SU-DHL-6 (cell line): ENCODE results near the gene PHLDB1.

Source experiments
- H2AFZ ChIP-seq: fragments of 200-600 bp; sonication (generic); 2 replicates; pipeline ENCODE4 v1.6.1; 2014; ENCODE audit warnings: low read depth, mild to moderate bottlenecking, moderate library complexity, mixed read lengths, antibody characterized with exemption, low read length; ENCODE audit not compliant: severe bottlenecking
- H3F3A ChIP-seq: fragments of 200-600 bp; shearing (Covaris generic); 2 replicates; pipeline ENCODE4 v1.6.0; 2016; ENCODE audit warnings: antibody characterized with exemption, mild to moderate bottlenecking; ENCODE audit not compliant: insufficient read depth
- H3K27ac ChIP-seq: fragments of 200-600 bp; sonication (generic); 2 replicates; pipeline ENCODE4 v1.5.1; 2016; ENCODE audit warnings: low read depth, mild to moderate bottlenecking, low read length, moderate library complexity, mixed read lengths
- H3K27me3 ChIP-seq: fragments of 200-600 bp; sonication (generic), shearing (Covaris generic); 2 replicates; pipeline ENCODE4 v1.6.0; 2014; ENCODE audit warnings: mild to moderate bottlenecking, low read length
- H3K36me3 ChIP-seq: fragments of 200-600 bp; sonication (generic); 2 replicates; pipeline ENCODE4 v1.6.1; 2014; ENCODE audit warnings: mild to moderate bottlenecking, low read length, mixed read lengths
- H3K4me2 ChIP-seq: fragments of 300-600, 200-600 bp; shearing (Covaris generic), sonication (generic); 2 replicates; pipeline ENCODE4 v1.6.0; 2014; ENCODE audit warnings: low read length, low read depth, mild to moderate bottlenecking; ENCODE audit not compliant: poor library complexity, severe bottlenecking
- H3K4me3 ChIP-seq: fragments of 200-600 bp; sonication (generic); 2 replicates; pipeline ENCODE4 v1.5.1; 2014; ENCODE audit warnings: antibody characterized with exemption, low read length, mild to moderate bottlenecking, mixed read lengths; ENCODE audit not compliant: insufficient read depth, poor library complexity, severe bottlenecking
- H3K79me2 ChIP-seq: fragments of 200-600 bp; sonication (generic); 2 replicates; pipeline ENCODE4 v1.6.1; 2014; ENCODE audit warnings: mild to moderate bottlenecking, low read length, moderate library complexity; ENCODE audit not compliant: insufficient read depth
- H3K9ac ChIP-seq: fragments of 200-600 bp; sonication (generic); 2 replicates; pipeline ENCODE4 v1.7.0; 2014; ENCODE audit warnings: mild to moderate bottlenecking, low read length
- H3K9me2 ChIP-seq: fragments of 200-600 bp; sonication (generic); replicated peaks from 2 replicates; pipeline ENCODE4 v1.6.1; 2014; ENCODE audit warnings: low read length; ENCODE audit not compliant: insufficient read depth
- H3K9me3 ChIP-seq: fragments of 200-600 bp; sonication (generic); 2 replicates; pipeline ENCODE4 v1.6.1; 2014; ENCODE audit warnings: low read length, mixed read lengths; ENCODE audit not compliant: insufficient read depth
- H4K20me1 ChIP-seq: fragments of 200-600 bp; sonication (generic); 2 replicates; pipeline ENCODE4 v1.6.1; 2014; ENCODE audit warnings: low read depth, mild to moderate bottlenecking, antibody characterized with exemption, low read length, moderate library complexity, mixed read lengths
- EZH2phosphoT487 ChIP-seq: fragments of 200-600 bp; sonication (generic), shearing (Covaris generic); conservative IDR thresholded peaks from 2 replicates; pipeline ENCODE4 v1.6.1; 2018; ENCODE audit warnings: mild to moderate bottlenecking, antibody characterized with exemption, low read length, moderate library complexity, mixed read lengths
- TF ChIP-seq, protein P1 (sequence below): fragments of 200-600 bp; sonication (generic); IDR thresholded peaks from one replicate; pipeline ENCODE4 v1.5.1; 2017; ENCODE audit warnings: antibody characterized with exemption, mild to moderate bottlenecking, low read length, moderate library complexity; ENCODE audit not compliant: insufficient read depth, poor library complexity, severe bottlenecking

The PHLDB1 gene

DNA sequence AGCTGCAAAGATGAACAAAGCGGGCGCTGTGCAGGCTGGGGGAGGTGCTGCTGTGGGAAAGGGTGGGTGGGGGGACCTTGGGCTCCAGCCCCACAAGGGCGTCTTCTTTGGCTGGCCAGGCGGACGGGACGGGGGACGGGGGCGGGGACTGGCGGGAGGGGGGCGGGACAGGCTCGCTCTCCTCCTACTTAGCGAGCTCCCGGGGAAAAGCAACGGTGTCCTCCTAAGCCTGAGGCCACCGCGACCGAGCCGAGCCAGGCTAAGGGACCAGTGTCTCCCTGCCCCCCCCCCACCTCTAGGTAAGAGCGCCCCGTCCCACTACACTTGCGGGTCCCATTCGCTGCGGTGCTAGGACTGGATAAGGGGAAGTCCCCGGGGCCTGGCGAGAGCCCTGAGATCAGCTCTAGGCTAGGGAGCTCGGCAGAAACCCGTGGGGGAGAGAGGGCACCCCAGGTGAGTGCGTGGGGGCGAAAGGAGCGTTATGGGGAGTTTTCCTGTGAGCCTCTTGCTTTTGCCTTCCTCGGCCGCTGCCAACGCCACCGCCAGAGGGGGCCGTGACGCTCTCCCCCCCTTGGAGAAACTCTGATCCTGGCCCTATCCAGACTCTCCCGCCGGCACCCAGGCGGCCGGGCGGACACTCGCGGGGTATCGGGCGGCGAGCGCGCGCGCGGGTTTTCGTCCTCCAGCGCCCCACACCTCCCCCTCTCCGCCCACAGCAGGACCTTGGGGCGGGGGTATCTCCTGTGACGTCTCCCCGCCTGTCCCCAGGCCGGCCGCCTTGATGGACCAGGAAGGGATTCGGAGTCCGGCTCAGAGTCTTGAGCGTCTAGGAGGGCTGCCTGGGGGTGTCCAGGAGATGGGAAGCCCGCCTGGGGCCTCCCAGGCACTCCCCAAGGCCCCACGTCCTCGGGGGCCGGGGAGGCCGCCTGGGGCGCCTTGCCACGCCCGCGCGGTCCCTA lies at the start of gene PHLDB1:
TSS of gene PHLDB1 (plus strand) at position 215 of the 959 bp plus-strand sequence. CDS start 6,222 bp downstream, outside the sequence.
- no peaks in the 10 kb centered on the region for H4K20me1 ChIP-seq
- H3K36me3 ChIP-seq, result no peaks in the 10 kb centered on the region
- no peaks in the 10 kb centered on the region; the same call in 1 of the 2 replicates for H3K27me3 ChIP-seq
- H3K27ac ChIP-seq, result no peak within 1 kb of the TSS
- no peaks in the 10 kb centered on the region for H3K9me2 ChIP-seq
- peak within 1 kb of the TSS; percentile 32; the same call in 1 of the 2 replicates for H3K9ac ChIP-seq
- H2AFZ ChIP-seq, result peak within 1 kb of the TSS; percentile 24
- no peaks in the 10 kb centered on the region for H3K79me2 ChIP-seq
- H3K4me2 ChIP-seq, result peak within 1 kb of the TSS; percentile 49
- H3F3A ChIP-seq, result peaks cover 8% of the 10 kb centered on the region
- H3K4me3 ChIP-seq, result peak within 1 kb of the TSS; percentile 29
- TF ChIP-seq, protein P1, sequence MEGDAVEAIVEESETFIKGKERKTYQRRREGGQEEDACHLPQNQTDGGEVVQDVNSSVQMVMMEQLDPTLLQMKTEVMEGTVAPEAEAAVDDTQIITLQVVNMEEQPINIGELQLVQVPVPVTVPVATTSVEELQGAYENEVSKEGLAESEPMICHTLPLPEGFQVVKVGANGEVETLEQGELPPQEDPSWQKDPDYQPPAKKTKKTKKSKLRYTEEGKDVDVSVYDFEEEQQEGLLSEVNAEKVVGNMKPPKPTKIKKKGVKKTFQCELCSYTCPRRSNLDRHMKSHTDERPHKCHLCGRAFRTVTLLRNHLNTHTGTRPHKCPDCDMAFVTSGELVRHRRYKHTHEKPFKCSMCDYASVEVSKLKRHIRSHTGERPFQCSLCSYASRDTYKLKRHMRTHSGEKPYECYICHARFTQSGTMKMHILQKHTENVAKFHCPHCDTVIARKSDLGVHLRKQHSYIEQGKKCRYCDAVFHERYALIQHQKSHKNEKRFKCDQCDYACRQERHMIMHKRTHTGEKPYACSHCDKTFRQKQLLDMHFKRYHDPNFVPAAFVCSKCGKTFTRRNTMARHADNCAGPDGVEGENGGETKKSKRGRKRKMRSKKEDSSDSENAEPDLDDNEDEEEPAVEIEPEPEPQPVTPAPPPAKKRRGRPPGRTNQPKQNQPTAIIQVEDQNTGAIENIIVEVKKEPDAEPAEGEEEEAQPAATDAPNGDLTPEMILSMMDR, result no peak
- no peak for TF ChIP-seq EZH2phosphoT487
- no peaks in the 10 kb centered on the region for H3K9me3 ChIP-seq

DNA sequence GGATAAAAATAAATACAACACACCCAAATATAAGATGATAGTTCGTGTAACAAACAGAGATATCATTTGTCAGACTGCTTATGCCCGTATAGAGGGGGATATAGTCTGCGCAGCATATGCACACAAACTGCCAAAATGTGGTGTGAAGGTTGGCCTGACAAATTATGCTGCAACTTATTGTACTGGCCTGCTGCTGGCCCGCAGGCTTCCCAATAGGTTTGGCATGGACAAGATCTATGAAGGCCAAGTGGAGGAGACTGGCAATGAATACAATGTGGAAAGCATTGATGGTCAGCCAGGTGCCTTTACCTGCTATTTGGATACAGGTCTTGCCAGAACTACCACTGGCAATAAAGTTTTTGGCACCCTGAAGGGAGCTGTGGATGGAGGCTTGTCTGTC lies 46.6 kb upstream of the PHLDB1 start:
- Histone ChIP-seq H3K4me3 (no peak overlapping the region), H3K27me3 (no peaks in the 10 kb centered on the region), H3K4me2 (no peak overlapping the region), H3K9ac (no peak overlapping the region), H3K79me2 (no peaks in the 10 kb centered on the region), H3K9me3 (no peaks in the 10 kb centered on the region), H3K9me2 (no peaks in the 10 kb centered on the region), H4K20me1 (no peaks in the 10 kb centered on the region), H3F3A (no peaks in the 10 kb centered on the region), H2AFZ (no peak overlapping the region), H3K36me3 (no peaks in the 10 kb centered on the region), H3K27ac (no peak overlapping the region)
- no peak for TF ChIP-seq EZH2phosphoT487
- TF ChIP-seq, protein P1, result no peak

DNA sequence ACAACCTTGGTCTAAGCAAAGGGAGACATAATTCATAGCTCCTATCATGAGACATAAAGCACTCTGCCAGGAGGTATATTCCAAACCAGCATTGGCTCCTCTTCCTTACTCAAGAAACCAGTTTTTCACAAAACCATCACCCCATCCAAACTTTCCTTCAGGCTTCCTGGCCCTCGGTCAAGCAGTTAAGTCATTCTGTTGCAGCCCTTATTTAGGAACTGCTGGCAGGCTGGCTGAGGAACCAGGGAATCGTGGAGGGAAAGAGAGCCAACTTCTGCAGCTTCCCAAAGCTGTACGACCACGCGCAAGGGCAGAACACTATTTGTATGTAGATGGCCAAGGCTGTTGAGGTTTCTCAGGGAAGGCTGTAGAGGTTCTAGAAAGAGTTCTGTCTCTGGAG lies 42.4 kb upstream of the PHLDB1 start:
- no peak overlapping the region for H2AFZ ChIP-seq
- no peak overlapping the region for H3K27ac ChIP-seq
- no peaks in the 10 kb centered on the region for H3F3A ChIP-seq
- no peaks in the 10 kb centered on the region for H3K27me3 ChIP-seq
- no peak overlapping the region for H3K4me3 ChIP-seq
- H3K9me3 ChIP-seq, result no peaks in the 10 kb centered on the region
- H3K79me2 ChIP-seq, result no peaks in the 10 kb centered on the region
- no peak overlapping the region for H3K4me2 ChIP-seq
- no peaks in the 10 kb centered on the region for H3K36me3 ChIP-seq
- TF ChIP-seq EZH2phosphoT487, result no peak
- no peaks in the 10 kb centered on the region for H4K20me1 ChIP-seq
- no peaks in the 10 kb centered on the region for H3K9me2 ChIP-seq
- H3K9ac ChIP-seq, result no peak overlapping the region

DNA sequence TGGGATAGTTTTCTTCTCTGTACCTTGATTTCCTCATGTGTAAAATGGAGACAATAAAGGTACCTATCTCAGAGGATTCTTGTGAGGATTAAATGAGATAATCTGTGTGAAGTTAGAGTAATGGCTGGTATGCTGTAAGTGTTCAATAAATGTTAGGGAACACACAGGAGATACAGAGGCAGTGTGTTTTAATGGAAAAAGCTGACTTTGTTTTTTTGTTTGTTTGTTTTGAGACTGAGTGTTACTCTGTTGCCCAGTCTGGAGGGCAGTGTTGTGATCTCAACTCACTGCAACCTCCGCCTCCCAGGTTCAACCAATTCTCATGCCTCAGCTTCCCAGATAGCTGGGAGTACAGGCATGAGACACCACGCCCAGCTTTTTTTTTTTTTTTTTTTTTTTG lies 37.7 kb upstream of the PHLDB1 start:
- H3K9me3 ChIP-seq, result no peaks in the 10 kb centered on the region
- no peak overlapping the region for H3K4me2 ChIP-seq
- H2AFZ ChIP-seq, result no peak overlapping the region
- no peaks in the 10 kb centered on the region for H3K36me3 ChIP-seq
- peaks cover 5% of the 10 kb centered on the region for H3F3A ChIP-seq
- no peaks in the 10 kb centered on the region for H3K9me2 ChIP-seq
- H3K27ac ChIP-seq, result no peak overlapping the region
- H4K20me1 ChIP-seq, result peaks cover 13% of the 10 kb centered on the region; the same call in 1 of the 2 replicates
- no peak overlapping the region for H3K4me3 ChIP-seq
- TF ChIP-seq, protein P1, result no peak
- no peak for TF ChIP-seq EZH2phosphoT487
- H3K27me3 ChIP-seq, result no peaks in the 10 kb centered on the region
- H3K79me2 ChIP-seq, result peaks cover 25% of the 10 kb centered on the region
- H3K9ac ChIP-seq, result no peak overlapping the region
